IMR-90 (cell line): ENCODE results near the gene OR13F1. TPM values are rescaled to one million over a fixed set of nuclear protein-coding genes. Genes with fewer than 3 reads are reported as not detected.

Source experiments
- ATAC-seq: fragments of 200-7000 bp; cut with Tn5 transposase; 2 replicates; pipeline ENCODE4 v1.9.1; 2020; ENCODE audit warnings: low read depth, mild to moderate bottlenecking, moderate library complexity
- BruUV-seq: library from RNA; stranded (reverse); fragments of 400-500 nt; replicated peaks from 2 replicates; lab custom pipeline; 2021; lab: Mats Ljungman, UMichigan
- CTCF ChIA-PET: fragments of 300-600 bp; formaldehyde crosslinking; extraction: SDS; loops from one replicate; lab custom pipeline; 2021; ENCODE audit warnings: antibody characterized with exemption; lab: Yijun Ruan, JAX
- POLR2A ChIA-PET: fragments of 300-600 bp; sonication (Branson Sonifier 250); formaldehyde crosslinking; loops from one replicate; lab custom pipeline; 2022; ENCODE audit warnings: antibody characterized with exemption; ENCODE audit not compliant: unreplicated experiment; lab: Charles Lee
- DNase-seq: peaks from one replicate; pipeline ENCODE4 v3.0.0; 2013
- H2AFZ ChIP-seq: replicated peaks from 2 replicates; pipeline ENCODE3; 2013; ENCODE audit warnings: low read length, mild to moderate bottlenecking; ENCODE audit not compliant: poor library complexity
- H2AK5ac ChIP-seq: 2 replicates; pipeline ENCODE4 v1.6.1; 2013; ENCODE audit warnings: low read depth, low read length, inconsistent platforms
- H2AK9ac ChIP-seq: replicated peaks from 2 replicates; pipeline ENCODE3; 2013; ENCODE audit warnings: mild to moderate bottlenecking, low read depth, low read length, moderate library complexity; ENCODE audit not compliant: poor library complexity
- H2BK120ac ChIP-seq: 2 replicates; pipeline ENCODE4 v1.6.1; 2013; ENCODE audit warnings: low read depth, low read length, inconsistent platforms
- H2BK15ac ChIP-seq: 3 replicates; pipeline ENCODE4 v1.6.1; 2013; ENCODE audit warnings: low read depth, low read length, inconsistent platforms
- H2BK20ac ChIP-seq: 2 replicates; pipeline ENCODE4 v1.6.1; 2013; ENCODE audit warnings: low read depth, mild to moderate bottlenecking, inconsistent platforms, low read length, moderate library complexity
- H2BK5ac ChIP-seq: 2 replicates; pipeline ENCODE4 v1.6.1; 2013; ENCODE audit warnings: mild to moderate bottlenecking, low read depth, low read length, inconsistent platforms; ENCODE audit not compliant: poor library complexity, severe bottlenecking
- H3K14ac ChIP-seq: replicated peaks from 2 replicates; pipeline ENCODE4 v1.6.1; 2013; ENCODE audit warnings: low read depth, low read length, inconsistent platforms
- H3K18ac ChIP-seq: 2 replicates; pipeline ENCODE4 v1.6.1; 2013; ENCODE audit warnings: low read depth, low read length, control low read depth
- H3K23ac ChIP-seq: 2 replicates; pipeline ENCODE4 v1.6.1; 2013; ENCODE audit warnings: low read depth, low read length, inconsistent platforms
- H3K27ac ChIP-seq: 2 replicates; pipeline ENCODE4 v1.5.1; 2013; ENCODE audit warnings: mild to moderate bottlenecking, control low read depth, low read length; ENCODE audit not compliant: insufficient read depth
- H3K27me3 ChIP-seq: 2 replicates; pipeline ENCODE4 v1.6.1; 2013; ENCODE audit warnings: low read length; ENCODE audit not compliant: control insufficient read depth, insufficient read depth
- H3K36me3 ChIP-seq: 2 replicates; pipeline ENCODE4 v1.6.1; 2013; ENCODE audit warnings: low read length, mixed read lengths; ENCODE audit not compliant: control insufficient read depth, insufficient read depth
- H3K4ac ChIP-seq: 2 replicates; pipeline ENCODE4 v1.6.1; 2013; ENCODE audit warnings: low read depth, low read length, inconsistent platforms
- H3K4me1 ChIP-seq: 2 replicates; pipeline ENCODE4 v1.6.1; 2013; ENCODE audit warnings: low read length, mixed read lengths; ENCODE audit not compliant: control insufficient read depth, insufficient read depth
- H3K4me2 ChIP-seq: 2 replicates; pipeline ENCODE4 v1.6.1; 2013; ENCODE audit warnings: low read depth, mild to moderate bottlenecking, control low read depth, low read length, moderate library complexity
- H3K4me3 ChIP-seq: 2 replicates; pipeline ENCODE4 v1.5.1; 2013; ENCODE audit warnings: low read depth, mild to moderate bottlenecking, control low read depth, low read length, moderate library complexity; ENCODE audit not compliant: insufficient read depth
- H3K56ac ChIP-seq: 2 replicates; pipeline ENCODE4 v1.6.1; 2013; ENCODE audit warnings: low read length, inconsistent platforms; ENCODE audit not compliant: insufficient read depth; ENCODE audit errors: extremely low read depth
- H3K79me1 ChIP-seq, 2 experiments: 2 replicates each; pipeline ENCODE4 v1.6.1; 2013; ENCODE audit warnings: low read length in 2 of 2, inconsistent platforms in 1 of 2, low read depth in 1 of 2
- H3K9ac ChIP-seq: 2 replicates; pipeline ENCODE4 v1.6.1; 2013; ENCODE audit warnings: low read depth, low read length, control low read depth
- H3K9me1 ChIP-seq: 2 replicates; pipeline ENCODE4 v1.6.1; 2013; ENCODE audit warnings: low read length, inconsistent platforms; ENCODE audit not compliant: insufficient read depth
- H3K9me3 ChIP-seq: 2 replicates; pipeline ENCODE4 v1.6.1; 2013; ENCODE audit warnings: low read length; ENCODE audit not compliant: control insufficient read depth, insufficient read depth
- H4K20me1 ChIP-seq: 2 replicates; pipeline ENCODE4 v1.6.1; 2013; ENCODE audit warnings: low read length, inconsistent platforms; ENCODE audit not compliant: insufficient read depth
- H4K5ac ChIP-seq: 2 replicates; pipeline ENCODE4 v1.6.1; 2013; ENCODE audit warnings: mild to moderate bottlenecking, low read depth, low read length, control low read depth
- H4K8ac ChIP-seq, 2 experiments: 2 replicates each; pipeline ENCODE4 v1.6.1; 2013; ENCODE audit warnings: low read depth in 2 of 2, low read length in 2 of 2, control low read depth in 1 of 2, inconsistent platforms in 1 of 2
- H4K91ac ChIP-seq: 2 replicates; pipeline ENCODE4 v1.6.1; 2013; ENCODE audit warnings: low read depth, low read length, inconsistent platforms; ENCODE audit not compliant: insufficient read depth
- BHLHE40 ChIP-seq: fragments of 150-350 bp; IDR thresholded peaks from 2 replicates; pipeline ENCODE4 v1.6.1; 2016; ENCODE audit warnings: mild to moderate bottlenecking, low read depth, low read length
- CEBPB ChIP-seq: IDR thresholded peaks from 2 replicates; pipeline ENCODE4 v1.6.1; 2012; ENCODE audit warnings: low read depth, low read length, improper control_type of control experiment
- CHD1 ChIP-seq: IDR thresholded peaks from 2 replicates; pipeline ENCODE4 v1.6.1; 2012; ENCODE audit warnings: low read depth, low read length, improper control_type of control experiment
- CTCF ChIP-seq: conservative IDR thresholded peaks from 2 replicates; pipeline ENCODE4 v1.5.1; 2012; ENCODE audit warnings: mild to moderate bottlenecking, low read depth, low read length, improper control_type of control experiment
- NFE2L2 ChIP-seq: fragments of 150-350 bp; IDR thresholded peaks from 2 replicates; pipeline ENCODE4 v1.6.1; 2016; ENCODE audit warnings: low read depth, mild to moderate bottlenecking, low read length
- RAD21 ChIP-seq: IDR thresholded peaks from 2 replicates; pipeline ENCODE4 v1.6.1; 2012; ENCODE audit warnings: low read length, improper control_type of control experiment
- RCOR1 ChIP-seq: IDR thresholded peaks from 2 replicates; pipeline ENCODE4 v1.6.1; 2012; ENCODE audit warnings: mild to moderate bottlenecking, low read length, improper control_type of control experiment; ENCODE audit not compliant: insufficient replicate concordance
- WGBS, 2 experiments: methylation state at CpG; one replicate each; pipeline versions ENCODE4 v1.1.5 to v1.1.7; 2013; ENCODE audit warnings: missing lambda C conversion rate in 2 of 2; ENCODE audit not compliant: insufficient read length in 1 of 2; ENCODE audit errors: extremely low coverage in 2 of 2; 5-methylcytosine and 5-hydroxymethylcytosine counted together
- dilution Hi-C: fragments of 300-500 bp; cut with HindIII; formaldehyde crosslinking; loops from one replicate; pipeline ENCODE4 v1.14.3; 2018; ENCODE audit warnings: low sequenced_read_pairs; ENCODE audit not compliant: unreplicated experiment
- in situ Hi-C: fragments of 300-500 bp; cut with MboI; formaldehyde crosslinking; loops from 3 replicates; pipeline ENCODE4 v1.14.3; 2019; ENCODE audit warnings: low sequenced_read_pairs, inconsistent platforms, mixed read lengths
- intact Hi-C: fragments of 100-400 bp; cut with micrococcal nuclease; formaldehyde crosslinking; loops from 2 replicates; pipeline ENCODE4 v1.10.0; 2022
- polyA plus RNA-seq, 3 experiments: library from polyadenylated mRNA; depleted of rRNA; stranded (reverse); fragments of >200 nt; gene quantifications; 2 replicates each; pipeline ENCODE4 v1.2.3, GENCODE V29; 2012; ENCODE audit warnings: low replicate concordance in 1 of 3
- total RNA-seq: library from RNA; depleted of rRNA; stranded (reverse); fragments of >200 nt; gene quantifications from 2 replicates; pipeline ENCODE4 v1.2.3, GENCODE V29; 2012

The OR13F1 gene
- total and polyA plus RNA-seq, 2 of the 4 experiments (the other 2 are of a cell fraction) = not detected

DNA sequence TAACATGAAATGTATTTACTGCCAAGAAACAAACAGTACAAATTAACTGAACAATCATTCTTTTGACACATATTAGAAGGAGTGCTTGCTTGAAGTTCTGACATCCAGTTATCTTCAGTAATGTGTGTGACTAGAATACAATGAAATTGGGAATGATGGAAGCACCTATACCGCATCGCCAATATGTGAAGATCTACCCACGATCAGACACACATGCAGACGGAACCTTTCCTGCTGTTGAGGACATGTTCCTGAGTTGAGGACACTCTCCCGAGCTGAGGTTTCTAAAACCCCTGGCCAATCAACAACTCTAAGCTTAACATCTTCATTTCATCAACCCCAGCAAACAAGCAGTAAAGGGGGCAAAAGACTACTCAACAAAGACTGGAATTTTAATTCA, 32.7 kb downstream of the OR13F1 start, which contains the start of gene OR13C3:
TSS of gene OR13C3 (minus strand) at position 101 of the 400 bp plus-strand sequence. CDS start 133 bp downstream, outside the sequence.
- POLR2A ChIA-PET = no interaction called here
- no peak within 1 kb of the TSS for H3K4ac ChIP-seq
- no peaks in the 10 kb centered on the region for H3K27me3 ChIP-seq
- no peak within 1 kb of the TSS for H2AFZ ChIP-seq
- dilution Hi-C loops = no loop called here
- intact Hi-C loops = no loop called here
- H3K4me2 ChIP-seq = no peak within 1 kb of the TSS
- H3K27ac ChIP-seq = no peak within 1 kb of the TSS
- no peak within 1 kb of the TSS for H2BK5ac ChIP-seq
- H3K4me3 ChIP-seq = no peak within 1 kb of the TSS
- no peak within 1 kb of the TSS for H4K5ac ChIP-seq
- no peak within 1 kb of the TSS for H2AK9ac ChIP-seq
- no peak within 1 kb of the TSS for H2AK5ac ChIP-seq
- BruUV-seq = no TSS peak
- no peak within 1 kb of the TSS for H3K9ac ChIP-seq
- no peak within 1 kb of the TSS for H3K23ac ChIP-seq
- WGBS, 2 experiments = no CpG with 5 or more reads among the region's 5 CpGs
- TF ChIP-seq NFE2L2 = no peak
- TF ChIP-seq BHLHE40 = no peak
- no peak for TF ChIP-seq RCOR1
- no peak for TF ChIP-seq CEBPB
- TF ChIP-seq CTCF = no peak
- TF ChIP-seq CHD1 = no peak
- TF ChIP-seq RAD21 = no peak
- no peaks in the 10 kb centered on the region for H3K36me3 ChIP-seq
- H2BK20ac ChIP-seq = no peak within 1 kb of the TSS
- no peak within 1 kb of the TSS for H2BK120ac ChIP-seq
- no peak within 1 kb of the TSS for H4K91ac ChIP-seq
- H3K56ac ChIP-seq = no peak within 1 kb of the TSS
- no peaks in the 10 kb centered on the region for H3K9me1 ChIP-seq
- DNase-seq (no peak), ATAC-seq (no peak)
- no peak within 1 kb of the TSS for H3K18ac ChIP-seq
- no peak within 1 kb of the TSS for H4K8ac ChIP-seq
- no peak within 1 kb of the TSS for H3K14ac ChIP-seq
- CTCF ChIA-PET = no interaction called here
- no peaks in the 10 kb centered on the region for H3K4me1 ChIP-seq
- 0 out of 2 replicates have a peak, but pooled peaks cover 6% of the 10 kb centered on the region for H3K9me3 ChIP-seq
- no peaks in the 10 kb centered on the region for H3K79me1 ChIP-seq
- in situ Hi-C loops = no loop called here
- no peak within 1 kb of the TSS for H2BK15ac ChIP-seq
- H4K20me1 ChIP-seq = no peaks in the 10 kb centered on the region
